Tibial nerve (tissue), 4 donors: Measurements from ENCODE around the gene GNAQ.

Experiments used
- CTCF ChIP-seq, 5 experiments: fragments of 200-600 bp in 3 of 5; fragments of 450-650 bp in 2 of 5; sonication (generic) in 3 of 5; IDR thresholded peaks; one replicate each; pipeline ENCODE4 v1.5.1; 2016 to 2019; ENCODE audit warnings: antibody characterized with exemption in 5 of 5, mild to moderate bottlenecking in 3 of 5, moderate library complexity in 2 of 5
- EP300 ChIP-seq, 2 donors: sonication (generic); formaldehyde crosslinking; IDR thresholded peaks; one replicate each; pipeline ENCODE4 v1.6.1; 2017; ENCODE audit warnings: antibody characterized with exemption in 2 of 2, mild to moderate bottlenecking in 1 of 2
- POLR2A ChIP-seq, 2 donors: fragments of 450-650 bp; IDR thresholded peaks; one replicate each; pipeline ENCODE4 v1.6.1; 2017; ENCODE audit warnings: antibody characterized with exemption in 2 of 2, mild to moderate bottlenecking in 2 of 2, moderate library complexity in 2 of 2

GRCh38 chr9:77917800-77918199 is 113.8 kb downstream of the GNAQ start:
- TF ChIP-seq CTCF (IDR thresholded peaks at IDR 0.05) (no peak), POLR2A (IDR thresholded peaks at IDR 0.05) (no peak), EP300 (IDR thresholded peaks at IDR 0.05) (no peak)
